Activated naive CD4-positive, alpha-beta T cell treated with anti-CD3 and anti-CD28 coated beads, Interleukin-2, amount 10 ng/mL, durations not matched to agents 7 days and 5 days (primary cell): Measurements from ENCODE around the gene NKAIN1.
"Not testable (repeated sequence)": the region's sequence is repeated elsewhere in the genome, so short reads cannot be mapped to it uniquely, and the experiment has no call there.

Experiments used
- CTCF ChIA-PET: fragments of 350-600 bp; sonication (Branson Sonifier 250); formaldehyde crosslinking; loops from one replicate; lab custom pipeline; 2021; ENCODE audit warnings: antibody characterized with exemption; lab: Charles Lee
- DNase-seq: peaks from one replicate; pipeline ENCODE4 v3.0.0-alpha.2; 2020
- H3K27ac Mint-ChIP-seq: one replicate; pipeline ENCODE4 v1.8.0; 2021; ENCODE audit warnings: mild to moderate bottlenecking, moderate library complexity, mixed read lengths
- H3K27me3 Mint-ChIP-seq: one replicate; pipeline ENCODE4 v1.8.0; 2021; ENCODE audit warnings: mild to moderate bottlenecking, mixed read lengths
- H3K36me3 Mint-ChIP-seq: one replicate; pipeline ENCODE4 v1.8.0; 2021; ENCODE audit warnings: mixed read lengths
- H3K4me1 Mint-ChIP-seq: one replicate; pipeline ENCODE4 v1.8.0; 2021; ENCODE audit warnings: mixed read lengths
- H3K4me3 Mint-ChIP-seq: one replicate; pipeline ENCODE4 v1.8.0; 2021; ENCODE audit warnings: mild to moderate bottlenecking, moderate library complexity, mixed read lengths
- H3K9me3 Mint-ChIP-seq: one replicate; pipeline ENCODE4 v1.8.0; 2021; ENCODE audit warnings: mixed read lengths

NKAIN1 gene

GRCh38 chr1:31145648-31146047 is 94.0 kb downstream of the NKAIN1 start:
- Mint-ChIP-seq H3K4me3 (no peak overlapping the region), H3K27me3 (peaks cover 7% of the 10 kb centered on the region), H3K27ac (no peak overlapping the region), H3K36me3 (no peaks in the 10 kb centered on the region), H3K9me3 (no peaks in the 10 kb centered on the region), H3K4me1 (no peaks in the 10 kb centered on the region)
- CTCF ChIA-PET: no interaction called here
- no peak for DNase-seq

DNA sequence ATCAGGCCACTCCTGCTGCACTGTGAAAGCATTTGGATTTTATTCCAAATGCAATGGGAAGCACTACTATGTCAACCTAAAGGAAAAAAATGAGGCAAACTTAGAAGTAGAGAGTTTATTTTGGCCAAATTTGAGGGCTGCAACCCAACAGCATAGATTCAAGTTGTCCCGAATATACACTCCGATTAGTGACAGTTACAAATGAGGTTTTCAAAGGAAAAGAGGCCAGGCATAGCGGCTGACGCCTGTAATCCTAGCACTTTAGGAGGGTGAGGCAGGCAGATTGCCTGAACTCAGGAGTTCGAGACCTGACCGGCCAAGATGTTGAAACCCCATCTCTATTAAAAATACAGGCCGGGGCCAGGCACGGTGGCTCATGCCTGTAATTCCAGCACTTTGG is 95.2 kb downstream of the NKAIN1 start:
- H3K4me1 Mint-ChIP-seq: no peaks in the 10 kb centered on the region
- no peaks in the 10 kb centered on the region for H3K36me3 Mint-ChIP-seq
- H3K27ac Mint-ChIP-seq: no peak overlapping the region
- CTCF ChIA-PET: no interaction called here
- H3K27me3 Mint-ChIP-seq: peaks cover 7% of the 10 kb centered on the region
- DNase-seq: no peak
- no peak overlapping the region for H3K4me3 Mint-ChIP-seq
- H3K9me3 Mint-ChIP-seq: no peaks in the 10 kb centered on the region

DNA sequence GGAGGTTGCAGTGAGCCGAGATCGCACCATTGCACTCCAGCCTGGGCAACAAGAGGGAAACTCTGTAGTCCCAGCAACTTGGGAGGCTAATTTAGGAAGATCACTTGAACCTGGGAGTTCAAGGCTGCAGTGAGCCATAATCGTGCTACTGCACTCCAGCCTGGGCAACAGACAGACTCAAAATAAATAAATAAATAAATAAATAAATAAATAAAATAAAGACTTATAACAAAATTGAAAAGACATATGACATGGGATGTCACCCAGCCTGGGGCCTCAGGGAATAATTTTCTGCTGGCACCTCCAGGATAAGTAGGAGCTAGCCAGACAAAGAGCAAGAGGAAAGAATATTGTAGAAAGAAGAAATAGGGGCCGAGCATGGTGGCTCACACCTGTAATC is 96.2 kb downstream of the NKAIN1 start:
- no peak for DNase-seq
- H3K27me3 Mint-ChIP-seq: peaks cover 7% of the 10 kb centered on the region
- no peak overlapping the region for H3K27ac Mint-ChIP-seq
- H3K4me1 Mint-ChIP-seq: no peaks in the 10 kb centered on the region
- CTCF ChIA-PET: interaction anchor here (0.7 kb wide), 1 partner anchor 10 kb away, joined by 6 read pairs; no protein-coding TSS in a partner anchor
- H3K9me3 Mint-ChIP-seq: no peaks in the 10 kb centered on the region
- H3K4me3 Mint-ChIP-seq: no peak overlapping the region
- H3K36me3 Mint-ChIP-seq: no peaks in the 10 kb centered on the region

- Mint-ChIP-seq H3K4me1 (no peaks in the 10 kb centered on the region), H3K9me3 (no peaks in the 10 kb centered on the region), H3K36me3 (no peaks in the 10 kb centered on the region), H3K27me3 (peaks cover 7% of the 10 kb centered on the region), H3K4me3 (no peak overlapping the region), H3K27ac (no peak overlapping the region)
- no peak for DNase-seq
- CTCF ChIA-PET: no interaction called here
Measured at GRCh38 chr1:31142406-31142805, 97.3 kb downstream of the NKAIN1 start.

- no peaks in the 10 kb centered on the region for H3K36me3 Mint-ChIP-seq
- CTCF ChIA-PET: no interaction called here
Measured at GRCh38 chr1:31140299-31140698, 99.4 kb downstream of the NKAIN1 start.

DNA sequence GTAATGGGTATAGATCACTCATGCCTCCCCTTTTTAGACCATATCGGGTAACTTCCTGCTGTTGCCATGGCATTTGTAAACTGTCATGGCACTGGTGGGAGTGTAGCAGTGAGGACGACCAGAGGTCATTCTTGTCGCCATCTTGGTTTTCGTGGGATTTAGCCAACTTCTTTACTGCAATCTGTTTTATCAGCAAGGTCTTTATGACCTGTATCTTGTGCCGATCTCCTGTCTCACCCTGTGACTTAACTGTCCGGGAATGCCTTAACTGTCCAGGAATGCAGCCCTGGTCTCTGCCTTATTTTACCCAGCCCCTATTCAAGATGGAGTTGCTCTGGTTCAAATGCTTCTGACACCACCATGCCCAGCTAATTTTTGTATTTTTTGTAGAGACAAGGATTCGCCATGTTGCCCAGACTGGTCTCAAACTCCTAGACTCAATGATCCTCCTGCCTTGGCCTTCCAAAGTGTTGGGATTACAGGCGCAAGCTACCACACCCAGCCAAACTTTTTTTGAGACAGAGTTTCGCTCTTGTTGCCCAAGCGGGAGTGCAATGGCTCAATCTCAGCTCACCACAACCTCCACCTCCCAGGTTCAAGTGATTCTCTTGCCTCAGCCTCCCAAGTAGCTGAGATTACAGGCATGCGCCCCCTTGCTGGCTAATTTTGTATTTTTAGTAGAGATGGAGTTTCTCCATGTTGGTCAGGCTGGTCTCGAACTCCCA is 100.7 kb downstream of the NKAIN1 start:
- H3K4me1 Mint-ChIP-seq, H3K36me3 Mint-ChIP-seq, H3K27ac Mint-ChIP-seq, CTCF ChIA-PET, DNase-seq, H3K9me3 Mint-ChIP-seq, H3K4me3 Mint-ChIP-seq, H3K27me3 Mint-ChIP-seq: not testable (repeated sequence)

More at GRCh38 chr1:31140299-31140698, 99.4 kb downstream of the NKAIN1 start:
- Mint-ChIP-seq H3K4me1 (no peaks in the 10 kb centered on the region), H3K27ac (no peak overlapping the region), H3K27me3 (peaks cover 8% of the 10 kb centered on the region), H3K9me3 (no peaks in the 10 kb centered on the region), H3K4me3 (no peak overlapping the region)
- no peak for DNase-seq

GRCh38 chr1:31137873-31138272 is 101.8 kb downstream of the NKAIN1 start:
- H3K27ac Mint-ChIP-seq, H3K36me3 Mint-ChIP-seq, H3K4me1 Mint-ChIP-seq, H3K9me3 Mint-ChIP-seq, CTCF ChIA-PET, H3K27me3 Mint-ChIP-seq, H3K4me3 Mint-ChIP-seq, DNase-seq: not testable (repeated sequence)

GRCh38 chr1:31135973-31136600 is 103.6 kb downstream of the NKAIN1 start:
- Mint-ChIP-seq H3K9me3 (no peaks in the 10 kb centered on the region), H3K27me3 (peaks cover 8% of the 10 kb centered on the region), H3K36me3 (no peaks in the 10 kb centered on the region), H3K27ac (no peak overlapping the region), H3K4me3 (no peak overlapping the region), H3K4me1 (no peaks in the 10 kb centered on the region)
- no peak for DNase-seq
- CTCF ChIA-PET: no interaction called here

- Mint-ChIP-seq H3K4me1 (no peaks in the 10 kb centered on the region), H3K4me3 (no peak overlapping the region), H3K27ac (no peak overlapping the region), H3K36me3 (no peaks in the 10 kb centered on the region), H3K9me3 (no peaks in the 10 kb centered on the region), H3K27me3 (peaks cover 8% of the 10 kb centered on the region)
- no peak for DNase-seq
- CTCF ChIA-PET: no interaction called here
Measured at GRCh38 chr1:31133368-31133767, 106.3 kb downstream of the NKAIN1 start.
